ENCODE results near the gene SERPINB3. TPM values are rescaled to one million over a fixed set of nuclear protein-coding genes. Genes with fewer than 3 reads are reported as not detected.
"Not testable (repeated sequence)": the region's sequence is repeated elsewhere in the genome, so short reads cannot be mapped to it uniquely, and the experiment has no call there.

The SERPINB3 gene
- total and polyA plus RNA-seq, 4 donors, result 0.05 TPM; not detected in 3

- no peak for DNase-seq (ENCODE audit: low spot score)
- TF ChIP-seq, protein P1, sequence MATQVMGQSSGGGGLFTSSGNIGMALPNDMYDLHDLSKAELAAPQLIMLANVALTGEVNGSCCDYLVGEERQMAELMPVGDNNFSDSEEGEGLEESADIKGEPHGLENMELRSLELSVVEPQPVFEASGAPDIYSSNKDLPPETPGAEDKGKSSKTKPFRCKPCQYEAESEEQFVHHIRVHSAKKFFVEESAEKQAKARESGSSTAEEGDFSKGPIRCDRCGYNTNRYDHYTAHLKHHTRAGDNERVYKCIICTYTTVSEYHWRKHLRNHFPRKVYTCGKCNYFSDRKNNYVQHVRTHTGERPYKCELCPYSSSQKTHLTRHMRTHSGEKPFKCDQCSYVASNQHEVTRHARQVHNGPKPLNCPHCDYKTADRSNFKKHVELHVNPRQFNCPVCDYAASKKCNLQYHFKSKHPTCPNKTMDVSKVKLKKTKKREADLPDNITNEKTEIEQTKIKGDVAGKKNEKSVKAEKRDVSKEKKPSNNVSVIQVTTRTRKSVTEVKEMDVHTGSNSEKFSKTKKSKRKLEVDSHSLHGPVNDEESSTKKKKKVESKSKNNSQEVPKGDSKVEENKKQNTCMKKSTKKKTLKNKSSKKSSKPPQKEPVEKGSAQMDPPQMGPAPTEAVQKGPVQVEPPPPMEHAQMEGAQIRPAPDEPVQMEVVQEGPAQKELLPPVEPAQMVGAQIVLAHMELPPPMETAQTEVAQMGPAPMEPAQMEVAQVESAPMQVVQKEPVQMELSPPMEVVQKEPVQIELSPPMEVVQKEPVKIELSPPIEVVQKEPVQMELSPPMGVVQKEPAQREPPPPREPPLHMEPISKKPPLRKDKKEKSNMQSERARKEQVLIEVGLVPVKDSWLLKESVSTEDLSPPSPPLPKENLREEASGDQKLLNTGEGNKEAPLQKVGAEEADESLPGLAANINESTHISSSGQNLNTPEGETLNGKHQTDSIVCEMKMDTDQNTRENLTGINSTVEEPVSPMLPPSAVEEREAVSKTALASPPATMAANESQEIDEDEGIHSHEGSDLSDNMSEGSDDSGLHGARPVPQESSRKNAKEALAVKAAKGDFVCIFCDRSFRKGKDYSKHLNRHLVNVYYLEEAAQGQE (IDR thresholded peaks at IDR 0.05), result no peak
- TF ChIP-seq, protein P2, sequence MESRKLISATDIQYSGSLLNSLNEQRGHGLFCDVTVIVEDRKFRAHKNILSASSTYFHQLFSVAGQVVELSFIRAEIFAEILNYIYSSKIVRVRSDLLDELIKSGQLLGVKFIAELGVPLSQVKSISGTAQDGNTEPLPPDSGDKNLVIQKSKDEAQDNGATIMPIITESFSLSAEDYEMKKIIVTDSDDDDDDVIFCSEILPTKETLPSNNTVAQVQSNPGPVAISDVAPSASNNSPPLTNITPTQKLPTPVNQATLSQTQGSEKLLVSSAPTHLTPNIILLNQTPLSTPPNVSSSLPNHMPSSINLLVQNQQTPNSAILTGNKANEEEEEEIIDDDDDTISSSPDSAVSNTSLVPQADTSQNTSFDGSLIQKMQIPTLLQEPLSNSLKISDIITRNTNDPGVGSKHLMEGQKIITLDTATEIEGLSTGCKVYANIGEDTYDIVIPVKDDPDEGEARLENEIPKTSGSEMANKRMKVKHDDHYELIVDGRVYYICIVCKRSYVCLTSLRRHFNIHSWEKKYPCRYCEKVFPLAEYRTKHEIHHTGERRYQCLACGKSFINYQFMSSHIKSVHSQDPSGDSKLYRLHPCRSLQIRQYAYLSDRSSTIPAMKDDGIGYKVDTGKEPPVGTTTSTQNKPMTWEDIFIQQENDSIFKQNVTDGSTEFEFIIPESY (IDR thresholded peaks at IDR 0.05), result no peak
- TF ChIP-seq EGR1 (IDR thresholded peaks at IDR 0.05; ENCODE audit: low read depth in 2 of 2), result no peak
- no peak for TF ChIP-seq CTCF (IDR thresholded peaks at IDR 0.05; ENCODE audit: low read depth, low read length, missing input control)
- no peak for TF ChIP-seq HNF4G (IDR thresholded peaks at IDR 0.05)
- TF ChIP-seq GABPA (IDR thresholded peaks at IDR 0.05 in 1 of 2, conservative IDR thresholded peaks at IDR 0.05 in 1 of 2), result no peak
- no peak for TF ChIP-seq RXRA (IDR thresholded peaks at IDR 0.05)
- TF ChIP-seq, protein P3, sequence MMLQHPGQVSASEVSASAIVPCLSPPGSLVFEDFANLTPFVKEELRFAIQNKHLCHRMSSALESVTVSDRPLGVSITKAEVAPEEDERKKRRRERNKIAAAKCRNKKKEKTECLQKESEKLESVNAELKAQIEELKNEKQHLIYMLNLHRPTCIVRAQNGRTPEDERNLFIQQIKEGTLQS (IDR thresholded peaks at IDR 0.05), result no peak
- no peak for TF ChIP-seq HNF4A (conservative IDR thresholded peaks at IDR 0.05)
- TF ChIP-seq FOXA2 (IDR thresholded peaks at IDR 0.05), result no peak
- no peak for TF ChIP-seq TAF1 (conservative IDR thresholded peaks at IDR 0.05)
- no peak for TF ChIP-seq RAD21 (IDR thresholded peaks at IDR 0.05)
- no peak for TF ChIP-seq MAX (IDR thresholded peaks at IDR 0.05)
- TF ChIP-seq SP1 (IDR thresholded peaks at IDR 0.05), result no peak
- TF ChIP-seq YY1 (IDR thresholded peaks at IDR 0.05), result no peak
- TF ChIP-seq JUND (IDR thresholded peaks at IDR 0.05), result no peak
- no peak for TF ChIP-seq NR2F2 (IDR thresholded peaks at IDR 0.05)
- TF ChIP-seq FOXA1 (IDR thresholded peaks at IDR 0.05), result no peak
- H3K36me3 ChIP-seq (ENCODE audit: control insufficient read depth in 4 of 4, insufficient read depth in 3 of 4, low read depth in 1 of 4, low read length in 3 of 4), result no peaks in the 10 kb centered on the region
- H3K27ac ChIP-seq (ENCODE audit: low read depth in 1 of 2, low read length in 2 of 2), result no peak overlapping the region
- H3K27me3 ChIP-seq (ENCODE audit: control insufficient read depth in 4 of 4, insufficient read depth in 4 of 4, low read length in 3 of 4), result no peaks in the 10 kb centered on the region
- H3K9ac ChIP-seq (ENCODE audit: low read depth in 1 of 2, low read length in 2 of 2), result no peak overlapping the region
- H3K4me1 ChIP-seq (ENCODE audit: control insufficient read depth in 4 of 4, insufficient read depth in 4 of 4, low read length in 3 of 4), result no peaks in the 10 kb centered on the region
- no peak overlapping the region for H3K4me3 ChIP-seq (ENCODE audit: low read depth in 1 of 3, low read length in 3 of 3)
- 88% methylated on average over 1 of the region's 1 CpG for WGBS
- H3K9me3 ChIP-seq (ENCODE audit: control insufficient read depth in 4 of 4, low read length in 3 of 4), result peaks cover 0 to 3% (median 0%) of the 10 kb centered on the region in 4 donors
These were observed 2.9 kb upstream of the SERPINB3 start for GRCh38 chr18:63664571-63664970.

DNA sequence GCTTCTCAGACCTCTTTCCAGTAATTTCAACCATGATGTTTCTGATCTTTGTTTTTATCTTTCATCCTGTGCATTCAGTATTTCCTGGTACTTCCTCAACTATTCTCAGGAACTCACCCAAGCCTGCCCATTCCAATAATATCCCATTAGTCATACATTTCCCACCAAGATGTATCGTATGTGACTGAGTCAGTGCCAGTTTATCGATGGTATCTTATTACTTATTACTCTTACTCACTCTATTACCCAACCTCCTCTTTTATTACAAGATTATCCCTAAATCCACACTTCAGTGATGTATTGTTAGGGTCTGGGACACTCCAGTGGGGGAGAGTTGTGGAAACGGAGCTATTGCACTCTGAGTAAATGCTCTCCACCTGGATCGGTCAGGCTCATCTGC, 2.8 kb downstream of the SERPINB3 start:
- not testable (repeated sequence) for H3K4me3 ChIP-seq (ENCODE audit: low read depth in 1 of 3, low read length in 3 of 3); H3K9ac ChIP-seq (ENCODE audit: low read depth in 1 of 2, low read length in 2 of 2); H3K36me3 ChIP-seq (ENCODE audit: control insufficient read depth in 4 of 4, insufficient read depth in 3 of 4, low read depth in 1 of 4, low read length in 3 of 4); H3K4me1 ChIP-seq (ENCODE audit: control insufficient read depth in 4 of 4, insufficient read depth in 4 of 4, low read length in 3 of 4); H3K9me3 ChIP-seq (ENCODE audit: control insufficient read depth in 4 of 4, low read length in 3 of 4); H3K27me3 ChIP-seq (ENCODE audit: control insufficient read depth in 4 of 4, insufficient read depth in 4 of 4, low read length in 3 of 4); DNase-seq (ENCODE audit: low spot score); H3K27ac ChIP-seq (ENCODE audit: low read depth in 1 of 2, low read length in 2 of 2)
- WGBS, result 89% methylated on average over 4 of the region's 4 CpGs

DNA sequence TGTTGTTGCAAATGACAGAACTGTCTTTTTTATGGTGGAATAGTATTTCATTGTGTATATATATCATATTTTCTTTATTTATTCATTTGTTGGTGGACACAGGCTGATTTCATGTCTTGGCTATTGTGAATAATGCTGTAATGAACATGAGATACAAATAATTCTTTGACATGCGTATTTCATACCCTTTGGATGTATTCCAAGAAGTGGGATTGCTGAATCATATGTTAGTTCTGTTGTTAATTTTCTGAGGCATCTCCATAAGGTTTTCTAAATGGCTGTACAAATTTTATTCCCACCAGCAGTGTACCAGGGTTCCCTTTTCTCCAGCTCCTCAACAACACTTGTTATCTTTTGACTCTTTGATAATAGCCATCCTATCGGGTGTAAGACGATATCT, 11.4 kb downstream of the SERPINB3 start:
- not testable (repeated sequence) for H3K4me3 ChIP-seq (ENCODE audit: low read depth in 1 of 3, low read length in 3 of 3); DNase-seq (ENCODE audit: low spot score); H3K4me1 ChIP-seq (ENCODE audit: control insufficient read depth in 4 of 4, insufficient read depth in 4 of 4, low read length in 3 of 4); H3K36me3 ChIP-seq (ENCODE audit: control insufficient read depth in 4 of 4, insufficient read depth in 3 of 4, low read depth in 1 of 4, low read length in 3 of 4); H3K27me3 ChIP-seq (ENCODE audit: control insufficient read depth in 4 of 4, insufficient read depth in 4 of 4, low read length in 3 of 4); H3K27ac ChIP-seq (ENCODE audit: low read depth in 1 of 2, low read length in 2 of 2); H3K9me3 ChIP-seq (ENCODE audit: control insufficient read depth in 4 of 4, low read length in 3 of 4); H3K9ac ChIP-seq (ENCODE audit: low read depth in 1 of 2, low read length in 2 of 2)
- 83% methylated on average over 3 of the region's 3 CpGs for WGBS

Data from liver (tissue), 9 donors.